Right lobe of liver (tissue), 4 donors: ENCODE measurements around the gene REV3L.

Source experiments
- CTCF ChIP-seq, 4 donors: fragments of 200-600 bp in 3 of 4; fragments of 450-650 bp in 1 of 4; IDR thresholded peaks; one replicate each; pipeline versions ENCODE4 v1.5.1 to v1.8.0; 2016 to 2022; ENCODE audit warnings: antibody characterized with exemption in 4 of 4, mild to moderate bottlenecking in 2 of 4
- POLR2A ChIP-seq: fragments of 450-650 bp; IDR thresholded peaks from one replicate; pipeline ENCODE4 v1.6.1; 2017; ENCODE audit warnings: antibody characterized with exemption, mild to moderate bottlenecking
- donor health status: DM: no; HTN: no; CAD: no.
- donor health status: DM: no; HTN: no; CAD: no.
- donor health status: DM: no; HTN: yes; CAD: no.

- no peak for TF ChIP-seq CTCF (IDR thresholded peaks at IDR 0.05)
- no peak for TF ChIP-seq POLR2A
These were observed 10.0 kb downstream of the REV3L start for GRCh38 chr6:111472933-111473435.
